Skeletal muscle satellite cell (primary cell): ENCODE data around the gene EEF1AKMT1.

Experiments used
- H3K27me3 ChIP-seq: 2 replicates; pipeline ENCODE4 v1.7.0; 2013; ENCODE audit warnings: low read length; ENCODE audit not compliant: control insufficient read depth, insufficient read depth
- H3K36me3 ChIP-seq: 2 replicates; pipeline ENCODE4 v1.7.0; 2013; ENCODE audit warnings: mild to moderate bottlenecking, control low read depth, low read length; ENCODE audit not compliant: insufficient read depth
- H3K4me1 ChIP-seq: 2 replicates; pipeline ENCODE4 v1.7.0; 2013; ENCODE audit warnings: low read length; ENCODE audit not compliant: control insufficient read depth, insufficient read depth
- H3K4me2 ChIP-seq: 2 replicates; pipeline ENCODE4 v1.7.0; 2013; ENCODE audit warnings: mild to moderate bottlenecking, low read length
- H3K4me3 ChIP-seq: 2 replicates; pipeline ENCODE4 v1.7.0; 2013; ENCODE audit warnings: low read length
- H3K9ac ChIP-seq: 2 replicates; pipeline ENCODE4 v1.7.0; 2013; ENCODE audit warnings: mild to moderate bottlenecking, low read depth, low read length, moderate library complexity
- H3K9me3 ChIP-seq: replicated peaks from 2 replicates; pipeline ENCODE4 v1.7.0; 2013; ENCODE audit warnings: mild to moderate bottlenecking, control low read depth, low read length

The EEF1AKMT1 gene

GRCh38 chr13:20799726-20800416, 26.1 kb upstream of the EEF1AKMT1 start:
- Histone ChIP-seq H3K9me3 (no peaks in the 10 kb centered on the region), H3K27me3 (no peaks in the 10 kb centered on the region), H3K9ac (no peak overlapping the region), H3K36me3 (peaks cover 13% of the 10 kb centered on the region), H3K4me1 (peaks cover 15% of the 10 kb centered on the region), H3K4me2 (no peak overlapping the region), H3K4me3 (no peak overlapping the region)

- no peaks in the 10 kb centered on the region for H3K27me3 ChIP-seq
- H3K4me3 ChIP-seq: no peak overlapping the region
- no peak overlapping the region for H3K9ac ChIP-seq
- H3K9me3 ChIP-seq: no peaks in the 10 kb centered on the region
- H3K4me2 ChIP-seq: no peak overlapping the region
- peaks cover 18% of the 10 kb centered on the region for H3K36me3 ChIP-seq
- peaks cover 15% of the 10 kb centered on the region for H3K4me1 ChIP-seq
These were observed 24.3 kb upstream of the EEF1AKMT1 start for GRCh38 chr13:20798027-20798426.

- peaks cover 15% of the 10 kb centered on the region for H3K4me1 ChIP-seq
- H3K36me3 ChIP-seq: peaks cover 18% of the 10 kb centered on the region
- no peaks in the 10 kb centered on the region for H3K27me3 ChIP-seq
- H3K9me3 ChIP-seq: no peaks in the 10 kb centered on the region
- no peak overlapping the region for H3K4me3 ChIP-seq
- H3K4me2 ChIP-seq: peak overlapping the region; percentile 39
- no peak overlapping the region for H3K9ac ChIP-seq
These were observed 23.2 kb upstream of the EEF1AKMT1 start for GRCh38 chr13:20796791-20797508.

- Histone ChIP-seq H3K4me2 (no peak overlapping the region), H3K36me3 (peaks cover 14% of the 10 kb centered on the region), H3K27me3 (no peaks in the 10 kb centered on the region), H3K4me3 (no peak overlapping the region), H3K4me1 (peaks cover 9% of the 10 kb centered on the region), H3K9ac (no peak overlapping the region), H3K9me3 (no peaks in the 10 kb centered on the region)
These were observed 15.9 kb upstream of the EEF1AKMT1 start for GRCh38 chr13:20789665-20790064.

- peaks cover 11% of the 10 kb centered on the region for H3K36me3 ChIP-seq
- no peak overlapping the region for H3K9ac ChIP-seq
- H3K4me3 ChIP-seq: no peak overlapping the region
- H3K27me3 ChIP-seq: no peaks in the 10 kb centered on the region
- peaks cover 9% of the 10 kb centered on the region for H3K4me1 ChIP-seq
- no peaks in the 10 kb centered on the region for H3K9me3 ChIP-seq
- H3K4me2 ChIP-seq: no peak overlapping the region
These were observed 14.6 kb upstream of the EEF1AKMT1 start for GRCh38 chr13:20788312-20788711.

GRCh38 chr13:20787180-20787579, 13.4 kb upstream of the EEF1AKMT1 start:
- peaks cover 9% of the 10 kb centered on the region for H3K4me1 ChIP-seq
- H3K9me3 ChIP-seq: no peaks in the 10 kb centered on the region
- H3K4me2 ChIP-seq: no peak overlapping the region
- no peak overlapping the region for H3K9ac ChIP-seq
- no peak overlapping the region for H3K4me3 ChIP-seq
- no peaks in the 10 kb centered on the region for H3K27me3 ChIP-seq
- peaks cover 11% of the 10 kb centered on the region for H3K36me3 ChIP-seq

GRCh38 chr13:20782116-20782708, 8.5 kb upstream of the EEF1AKMT1 start:
- H3K4me3 ChIP-seq: no peak overlapping the region
- H3K27me3 ChIP-seq: no peaks in the 10 kb centered on the region
- H3K9ac ChIP-seq: no peak overlapping the region
- H3K9me3 ChIP-seq: no peaks in the 10 kb centered on the region
- no peaks in the 10 kb centered on the region for H3K4me1 ChIP-seq
- H3K4me2 ChIP-seq: no peak overlapping the region
- peaks cover 9% of the 10 kb centered on the region for H3K36me3 ChIP-seq

- no peaks in the 10 kb centered on the region for H3K9me3 ChIP-seq
- no peak overlapping the region for H3K4me2 ChIP-seq
- H3K36me3 ChIP-seq: no peaks in the 10 kb centered on the region
These were observed 6.6 kb upstream of the EEF1AKMT1 start for GRCh38 chr13:20780317-20780716.

GRCh38 chr13:20779405-20779804, 5.6 kb upstream of the EEF1AKMT1 start:
- Histone ChIP-seq H3K4me3 (no peak overlapping the region), H3K36me3 (no peaks in the 10 kb centered on the region), H3K4me1 (no peaks in the 10 kb centered on the region), H3K9me3 (no peaks in the 10 kb centered on the region), H3K4me2 (no peak overlapping the region), H3K9ac (no peak overlapping the region), H3K27me3 (no peaks in the 10 kb centered on the region)

More at GRCh38 chr13:20780317-20780716, 6.6 kb upstream of the EEF1AKMT1 start:
- H3K4me1 ChIP-seq: no peaks in the 10 kb centered on the region
- no peak overlapping the region for H3K4me3 ChIP-seq
- H3K27me3 ChIP-seq: no peaks in the 10 kb centered on the region
- no peak overlapping the region for H3K9ac ChIP-seq

- Histone ChIP-seq H3K9me3 (no peaks in the 10 kb centered on the region), H3K4me2 (no peak overlapping the region), H3K27me3 (no peaks in the 10 kb centered on the region), H3K4me1 (no peaks in the 10 kb centered on the region), H3K4me3 (no peak overlapping the region), H3K9ac (no peak overlapping the region), H3K36me3 (no peaks in the 10 kb centered on the region)
These were observed 4.5 kb upstream of the EEF1AKMT1 start for GRCh38 chr13:20778311-20778710.

GRCh38 chr13:20776751-20777150, 3.0 kb upstream of the EEF1AKMT1 start:
- Histone ChIP-seq H3K4me1 (peaks cover 9% of the 10 kb centered on the region), H3K4me3 (no peak overlapping the region), H3K27me3 (no peaks in the 10 kb centered on the region), H3K36me3 (no peaks in the 10 kb centered on the region), H3K9me3 (no peaks in the 10 kb centered on the region), H3K4me2 (no peak overlapping the region), H3K9ac (no peak overlapping the region)
